ENCODE results near the gene CEBPG.

Gene CEBPG

GRCh38 chr19:33382006-33382405 lies 8.5 kb downstream of the CEBPG start:
- no peak for DNase-seq (ENCODE audit: low read depth)

- DNase-seq (ENCODE audit: low read depth), result no peak
Observed at GRCh38 chr19:33382982-33383381, 9.5 kb downstream of the CEBPG start.

DNA sequence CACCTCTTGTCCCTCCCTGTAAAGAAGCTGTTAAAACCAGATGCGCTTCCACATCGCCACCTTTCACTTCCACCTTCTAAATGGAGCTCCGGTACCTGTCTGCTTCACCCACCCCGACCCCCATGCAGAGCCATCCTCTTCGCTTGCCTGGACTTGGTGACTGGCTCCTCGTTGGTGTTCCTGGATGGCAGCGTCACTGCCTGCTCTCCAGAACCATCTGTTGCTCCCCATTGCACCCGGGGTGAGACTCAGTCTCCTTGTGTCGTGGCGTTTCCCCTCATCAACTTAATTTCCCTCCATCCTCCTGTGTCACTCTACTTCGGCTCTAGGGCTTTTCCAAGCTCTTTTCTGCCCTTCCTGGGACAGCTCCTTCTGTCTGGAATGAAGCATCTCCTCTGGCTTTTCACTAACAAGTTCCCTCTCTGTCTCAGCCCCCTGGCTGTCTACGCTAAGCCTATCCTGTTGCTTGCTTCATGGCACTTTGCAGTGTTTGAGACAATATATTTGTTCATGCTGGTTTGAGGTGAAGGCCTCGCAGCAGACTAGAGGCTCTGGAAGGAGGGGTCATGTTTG lies 10.3 kb downstream of the CEBPG start:
- DNase-seq (ENCODE audit: low read depth), result no peak

GRCh38 chr19:33384983-33385382 lies 11.5 kb downstream of the CEBPG start:
- no peak for DNase-seq (ENCODE audit: low read depth)

GRCh38 chr19:33385956-33386355 lies 12.4 kb downstream of the CEBPG start:
- DNase-seq (ENCODE audit: low read depth), result no peak

DNA sequence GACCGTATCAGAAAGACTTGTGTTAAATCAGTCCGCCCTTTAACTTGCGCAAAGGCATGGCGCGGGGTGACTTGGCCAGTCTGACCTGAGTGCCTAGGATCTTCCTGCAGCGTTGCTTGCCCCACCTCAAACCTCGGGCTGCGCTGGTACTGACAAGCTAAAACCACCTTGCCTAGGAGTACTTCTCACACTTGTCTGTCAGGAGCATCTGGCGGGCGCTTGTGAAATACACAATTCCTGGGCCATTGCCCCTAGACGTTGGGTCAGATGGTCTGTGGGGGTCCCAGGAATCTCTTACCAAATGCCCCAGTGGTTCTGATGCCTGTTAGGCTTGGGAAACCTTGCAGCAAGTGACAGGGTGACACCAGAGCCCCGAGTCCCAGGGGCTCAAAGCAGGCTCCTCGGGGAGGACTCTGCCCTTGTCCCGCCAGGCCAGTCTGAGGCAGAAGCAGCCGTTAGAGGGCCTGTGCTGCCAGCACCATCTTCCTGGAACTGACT lies 12.9 kb downstream of the CEBPG start:
- no peak for DNase-seq (ENCODE audit: low read depth)

DNA sequence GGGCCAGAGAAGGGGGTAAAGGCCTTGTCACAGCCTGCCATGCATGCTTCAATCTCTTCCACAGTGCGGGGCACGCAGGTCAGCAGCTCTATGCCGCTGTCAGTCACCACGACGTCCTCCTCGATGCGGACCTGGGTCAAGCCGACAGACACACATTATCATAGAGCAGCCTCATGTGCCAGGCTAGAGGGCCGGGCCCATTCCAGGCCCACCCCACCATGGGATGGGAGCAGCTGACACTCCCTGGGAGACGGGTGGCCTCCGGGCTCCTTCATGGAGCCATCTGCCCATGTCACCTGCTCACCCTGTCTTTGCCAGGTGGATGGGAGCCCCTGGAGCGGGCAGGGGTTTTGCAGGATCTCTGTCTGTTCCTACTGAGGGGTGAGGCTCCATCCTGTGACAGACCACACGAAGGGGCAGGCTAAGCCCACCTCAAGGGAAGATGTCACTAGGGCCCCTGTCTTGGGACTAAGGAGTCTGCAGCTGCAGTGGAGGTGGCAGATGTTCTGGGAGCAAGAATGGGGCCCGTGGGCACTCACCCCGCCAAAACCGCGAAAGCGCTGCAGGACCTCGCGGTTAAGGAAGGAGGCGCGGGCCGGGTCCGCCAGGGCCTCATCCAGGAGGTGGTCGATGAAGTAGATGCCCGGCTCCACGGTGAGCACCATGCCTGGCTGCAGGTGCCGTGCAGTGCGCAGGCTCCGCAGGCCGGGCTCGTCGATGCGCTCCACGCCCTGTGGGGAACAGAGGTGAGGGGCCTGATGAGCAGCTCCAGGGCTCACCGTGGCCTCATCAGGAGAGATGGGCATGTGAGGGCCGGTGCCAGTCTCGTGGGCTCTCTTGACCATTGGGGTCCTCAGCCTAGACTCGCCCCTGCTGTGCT lies 14.1 kb downstream of the CEBPG start:
- DNase-seq (ENCODE audit: low read depth), result no peak

GRCh38 chr19:33388231-33388724 lies 14.8 kb downstream of the CEBPG start:
- no peak for DNase-seq (ENCODE audit: low read depth)

DNA sequence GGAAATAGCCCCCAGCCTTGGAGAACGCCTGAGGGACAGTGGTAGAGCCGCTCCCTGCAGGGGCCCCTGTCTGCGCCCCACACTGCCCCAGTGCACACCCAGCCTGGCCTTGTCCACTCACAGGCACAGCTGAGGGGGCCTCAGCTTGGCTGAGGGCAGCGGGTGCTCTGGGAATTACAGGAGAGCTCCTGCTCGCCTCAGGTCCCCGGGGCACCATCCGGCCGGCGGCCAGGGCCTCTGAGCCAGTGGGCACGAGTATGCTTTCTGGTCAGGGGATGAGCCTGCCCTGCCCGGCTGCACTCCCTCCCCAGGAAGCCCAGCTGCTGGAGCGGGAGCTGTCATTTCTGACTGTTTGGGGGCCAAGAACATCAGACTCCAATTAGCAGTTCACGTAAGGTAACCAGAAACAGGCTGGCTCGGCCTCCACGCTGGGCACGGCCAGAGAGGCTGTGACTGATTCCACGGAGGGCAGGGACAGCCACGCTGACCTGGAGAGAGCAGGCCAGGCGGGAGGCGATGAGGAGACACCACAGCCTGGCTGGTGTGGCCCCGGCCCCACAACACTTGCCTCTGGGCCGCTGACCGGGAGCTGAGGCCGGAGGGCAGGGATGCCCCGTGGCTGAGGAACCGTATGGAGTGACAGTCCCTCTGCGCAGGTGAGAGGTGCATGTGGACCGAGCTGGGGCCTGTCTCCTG lies 15.4 kb downstream of the CEBPG start:
- no peak for DNase-seq (ENCODE audit: low read depth)

GRCh38 chr19:33389421-33390100 lies 16.1 kb downstream of the CEBPG start:
- DNase-seq (ENCODE audit: low read depth), result no peak

- DNase-seq (ENCODE audit: low read depth), result peak; percentile 22
Observed at GRCh38 chr19:33390101-33390907, 16.8 kb downstream of the CEBPG start.

- DNase-seq (ENCODE audit: low read depth), result no peak
Observed at GRCh38 chr19:33390908-33391630, 17.6 kb downstream of the CEBPG start.

DNA sequence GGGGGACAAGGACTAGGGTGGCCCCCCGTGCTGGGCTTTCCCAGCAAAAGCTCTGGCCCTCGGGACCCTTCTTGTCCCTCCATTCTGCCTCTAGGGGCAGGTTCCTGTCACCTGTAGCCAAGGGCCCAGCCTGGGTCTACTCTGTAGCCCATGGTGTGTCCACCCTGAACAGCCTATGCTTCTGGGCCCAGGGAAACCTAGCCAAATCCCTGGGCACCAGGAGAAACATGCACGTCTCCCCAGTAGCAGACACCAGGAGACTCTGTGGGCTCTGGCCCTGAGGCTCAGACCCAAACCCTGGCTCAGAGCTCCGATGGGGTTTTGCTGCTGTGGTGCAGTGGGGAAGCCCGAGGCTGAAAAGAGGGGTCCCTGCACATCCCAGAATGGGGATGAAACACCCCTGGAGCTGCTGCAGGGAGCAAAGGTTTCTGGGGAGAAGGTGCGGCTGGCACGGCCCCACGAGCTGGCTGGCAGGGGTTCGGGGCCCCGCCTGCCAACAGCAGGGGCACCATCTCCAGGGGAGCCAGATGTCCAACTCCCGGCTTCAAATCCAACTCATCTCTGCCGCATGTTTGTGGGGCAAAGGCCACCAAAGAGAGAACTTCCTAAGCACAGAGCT lies 18.2 kb downstream of the CEBPG start:
- DNase-seq (ENCODE audit: low read depth), result no peak

GRCh38 chr19:33392341-33393285 lies 19.1 kb downstream of the CEBPG start:
- no peak for DNase-seq (ENCODE audit: low read depth)

- DNase-seq (ENCODE audit: low read depth), result no peak
Observed at GRCh38 chr19:33393286-33394005, 19.9 kb downstream of the CEBPG start.

GRCh38 chr19:33394006-33394722 lies 20.7 kb downstream of the CEBPG start:
- peak; percentile 80 for DNase-seq (ENCODE audit: low read depth)

GRCh38 chr19:33394723-33395560 lies 21.4 kb downstream of the CEBPG start:
- DNase-seq (ENCODE audit: low read depth), result no peak
